ENCODE data around the gene LGALS1.

The LGALS1 gene

GRCh38 chr22:37726241-37726887 lies 50.9 kb downstream of the LGALS1 start:
- peak; percentile 20 for DNase-seq
- Histone ChIP-seq H3K27ac (no peak overlapping the region), H3K4me3 (ENCODE audit: low read depth, low read length) (no peak overlapping the region), H3K27me3 (replicated peaks) (no peaks in the 10 kb centered on the region), H3K36me3 (replicated peaks) (no peaks in the 10 kb centered on the region)
- in situ Hi-C loops (cut with HindIII; ENCODE audit: low pct_ligation_motif_present, low sequenced_read_pairs) = no loop called here
- TF ChIP-seq CTCF (IDR thresholded peaks at IDR 0.05; ENCODE audit: low read depth, low read length, missing control alignments) = peak; percentile 53

GRCh38 chr22:37728620-37729019 lies 53.2 kb downstream of the LGALS1 start:
- no peak for DNase-seq
- Histone ChIP-seq H3K27ac (no peak overlapping the region), H3K27me3 (replicated peaks) (no peaks in the 10 kb centered on the region), H3K4me3 (ENCODE audit: low read depth, low read length) (no peak overlapping the region), H3K36me3 (replicated peaks) (no peaks in the 10 kb centered on the region)
- in situ Hi-C loops (cut with HindIII; ENCODE audit: low pct_ligation_motif_present, low sequenced_read_pairs) = no loop called here
- TF ChIP-seq CTCF (IDR thresholded peaks at IDR 0.05; ENCODE audit: low read depth, low read length, missing control alignments) = no peak
